NCI-H2171 (cell line): Measurements from ENCODE around the gene C9orf57.
"Not testable (repeated sequence)": the region's sequence is repeated elsewhere in the genome, so short reads cannot be mapped to it uniquely, and the experiment has no call there.

Experiments used
- DNase-seq: peaks from one replicate; lab custom pipeline; 2025; lab: John Stamatoyannopoulos, UW

Gene C9orf57

GRCh38 chr9:72023596-72023995, 36.8 kb downstream of the C9orf57 start:
- DNase-seq: no peak

GRCh38 chr9:72022841-72023240, 37.6 kb downstream of the C9orf57 start:
- no peak for DNase-seq

- no peak for DNase-seq
Measured at GRCh38 chr9:72013292-72013760, 47.1 kb downstream of the C9orf57 start.

GRCh38 chr9:72012646-72013045, 47.8 kb downstream of the C9orf57 start:
- no peak for DNase-seq

GRCh38 chr9:72007726-72008125, 52.7 kb downstream of the C9orf57 start:
- not testable (repeated sequence) for DNase-seq

- DNase-seq: no peak
Measured at GRCh38 chr9:72006501-72006900, 53.9 kb downstream of the C9orf57 start.

GRCh38 chr9:72005451-72005850, 55.0 kb downstream of the C9orf57 start:
- no peak for DNase-seq
